ENCODE results near the gene WNT2B. TPM values are rescaled to one million over a fixed set of nuclear protein-coding genes. Genes with fewer than 3 reads are reported as not detected.

The WNT2B gene
- total RNA-seq, 4 donors from 2014 or later, result 2.7 to 6.3 (median 3.8) TPM

DNA sequence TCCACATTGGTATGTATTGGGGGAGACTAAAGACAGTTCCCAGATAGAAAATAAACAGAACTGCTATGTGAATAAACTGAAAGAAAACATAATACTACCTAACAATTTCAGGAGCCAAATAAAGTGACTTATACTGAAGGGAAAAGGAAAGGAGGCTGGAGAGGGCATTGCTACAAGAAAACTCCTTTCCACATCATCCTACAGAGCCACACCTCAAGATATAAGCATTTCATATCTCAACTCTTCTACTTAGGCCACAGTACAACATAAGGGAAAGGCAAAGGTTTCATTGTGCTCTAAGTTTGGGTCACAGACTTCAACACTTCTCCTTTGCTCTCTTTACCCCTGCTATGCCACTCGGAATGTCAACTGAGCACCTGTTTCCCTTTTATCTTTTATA, 55.3 kb downstream of the WNT2B start:
- no peaks in the 10 kb centered on the region for H3K4me1 ChIP-seq
- 100% methylated on average over 1 of the region's 1 CpG for WGBS
- H3K27me3 ChIP-seq, result no peaks in the 10 kb centered on the region
- H3K4me3 ChIP-seq, result no peak overlapping the region
- intact Hi-C loops (cut with DNase I), result no loop called here
- TF ChIP-seq POLR2A (IDR thresholded peaks at IDR 0.05; ENCODE audit: low read depth) (no peak), POLR2AphosphoS5 (IDR thresholded peaks at IDR 0.05) (no peak), EP300 (IDR thresholded peaks at IDR 0.05) (no peak)
- TF ChIP-seq, protein P1, sequence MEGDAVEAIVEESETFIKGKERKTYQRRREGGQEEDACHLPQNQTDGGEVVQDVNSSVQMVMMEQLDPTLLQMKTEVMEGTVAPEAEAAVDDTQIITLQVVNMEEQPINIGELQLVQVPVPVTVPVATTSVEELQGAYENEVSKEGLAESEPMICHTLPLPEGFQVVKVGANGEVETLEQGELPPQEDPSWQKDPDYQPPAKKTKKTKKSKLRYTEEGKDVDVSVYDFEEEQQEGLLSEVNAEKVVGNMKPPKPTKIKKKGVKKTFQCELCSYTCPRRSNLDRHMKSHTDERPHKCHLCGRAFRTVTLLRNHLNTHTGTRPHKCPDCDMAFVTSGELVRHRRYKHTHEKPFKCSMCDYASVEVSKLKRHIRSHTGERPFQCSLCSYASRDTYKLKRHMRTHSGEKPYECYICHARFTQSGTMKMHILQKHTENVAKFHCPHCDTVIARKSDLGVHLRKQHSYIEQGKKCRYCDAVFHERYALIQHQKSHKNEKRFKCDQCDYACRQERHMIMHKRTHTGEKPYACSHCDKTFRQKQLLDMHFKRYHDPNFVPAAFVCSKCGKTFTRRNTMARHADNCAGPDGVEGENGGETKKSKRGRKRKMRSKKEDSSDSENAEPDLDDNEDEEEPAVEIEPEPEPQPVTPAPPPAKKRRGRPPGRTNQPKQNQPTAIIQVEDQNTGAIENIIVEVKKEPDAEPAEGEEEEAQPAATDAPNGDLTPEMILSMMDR (IDR thresholded peaks at IDR 0.05), result no peak
- H3K36me3 ChIP-seq, result peaks cover 0 to 26% (median 12%) of the 10 kb centered on the region in 4 donors
- DNase-seq (ENCODE audit: extremely low spot score), result no peak
- H3K27ac ChIP-seq (replicated peaks in 1 of 4), result no peak overlapping the region
- H3K9me3 ChIP-seq, result no peaks in the 10 kb centered on the region

DNA sequence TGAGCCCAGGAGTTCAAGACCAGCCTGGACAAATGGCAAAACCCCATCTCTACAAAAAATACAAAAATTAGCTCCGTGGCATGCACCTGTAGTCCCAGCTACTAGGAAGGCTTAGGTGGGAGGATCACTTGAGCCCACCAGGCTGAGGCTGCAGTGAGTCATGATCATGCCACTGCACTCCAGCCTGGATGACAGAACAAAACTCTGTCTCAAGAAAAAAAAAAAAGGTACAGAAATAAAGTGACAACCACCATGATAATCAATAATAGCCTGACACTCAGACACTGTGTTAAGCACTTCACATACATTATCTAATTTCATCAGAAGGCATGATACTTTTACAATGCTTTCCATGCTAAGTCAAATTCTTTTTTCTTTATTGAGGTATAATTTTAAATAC, 57.0 kb downstream of the WNT2B start:
- intact Hi-C loops (cut with DNase I), result no loop called here

DNA sequence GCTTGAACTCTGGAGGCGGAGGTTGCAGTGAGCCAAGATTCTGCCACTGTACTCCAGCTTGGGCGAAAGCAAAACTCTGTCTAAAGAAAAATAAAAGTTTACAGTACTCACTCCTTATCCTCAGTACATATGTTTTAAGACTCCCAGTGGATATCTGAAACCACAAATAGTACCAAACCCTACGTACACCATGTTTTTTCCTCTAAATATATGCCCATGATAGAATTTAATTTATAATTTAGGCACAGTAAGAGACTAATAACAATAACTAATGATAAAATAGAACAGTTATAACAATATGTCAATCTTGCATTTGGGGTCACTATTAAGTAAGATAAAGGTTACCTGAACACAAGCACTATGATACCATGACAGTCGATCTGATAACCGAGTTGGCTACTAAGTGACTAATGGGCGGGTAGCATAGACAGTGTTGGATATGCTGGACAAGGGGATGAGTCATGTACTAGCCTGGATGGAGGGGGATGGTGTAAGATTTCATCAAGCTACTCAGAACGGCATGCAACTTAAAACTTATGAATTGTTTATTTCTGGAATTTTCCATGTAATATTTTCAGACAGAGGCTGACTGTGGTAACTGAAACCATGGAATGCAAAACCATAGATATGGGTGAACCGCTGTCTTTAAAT, 66.5 kb downstream of the WNT2B start:
- no peak overlapping the region for H3K27ac ChIP-seq (replicated peaks in 1 of 4)
- no peaks in the 10 kb centered on the region for H3K9me3 ChIP-seq
- no peak for TF ChIP-seq POLR2A (IDR thresholded peaks at IDR 0.05; ENCODE audit: low read depth)
- TF ChIP-seq, protein P1 (IDR thresholded peaks at IDR 0.05), result no peak
- TF ChIP-seq POLR2AphosphoS5 (IDR thresholded peaks at IDR 0.05), result no peak
- no peak for TF ChIP-seq EP300 (IDR thresholded peaks at IDR 0.05)
- no peak for DNase-seq (ENCODE audit: extremely low spot score)
- intact Hi-C loops (cut with DNase I), result no loop called here
- H3K4me3 ChIP-seq, result no peak overlapping the region
- H3K27me3 ChIP-seq, result no peaks in the 10 kb centered on the region
- H3K36me3 ChIP-seq, result peaks cover 25 to 94% (median 70%) of the 10 kb centered on the region in 4 donors
- no peaks in the 10 kb centered on the region for H3K4me1 ChIP-seq
- WGBS, result 83% methylated on average over 8 of the region's 8 CpGs

More for the DNA sequence above, 57.0 kb downstream of the WNT2B start:
- WGBS, result 100% methylated on average over 1 of the region's 1 CpG
- no peak overlapping the region for H3K27ac ChIP-seq (replicated peaks in 1 of 4)
- H3K9me3 ChIP-seq, result no peaks in the 10 kb centered on the region
- DNase-seq (ENCODE audit: extremely low spot score), result no peak
- H3K4me1 ChIP-seq, result no peaks in the 10 kb centered on the region
- peaks cover 0 to 25% (median 18%) of the 10 kb centered on the region in 4 donors for H3K36me3 ChIP-seq
- H3K27me3 ChIP-seq, result no peaks in the 10 kb centered on the region
- H3K4me3 ChIP-seq, result no peak overlapping the region
- TF ChIP-seq POLR2A (IDR thresholded peaks at IDR 0.05; ENCODE audit: low read depth) (no peak), EP300 (IDR thresholded peaks at IDR 0.05) (no peak), POLR2AphosphoS5 (IDR thresholded peaks at IDR 0.05) (no peak)
- TF ChIP-seq, protein P1 (IDR thresholded peaks at IDR 0.05), result no peak

DNA sequence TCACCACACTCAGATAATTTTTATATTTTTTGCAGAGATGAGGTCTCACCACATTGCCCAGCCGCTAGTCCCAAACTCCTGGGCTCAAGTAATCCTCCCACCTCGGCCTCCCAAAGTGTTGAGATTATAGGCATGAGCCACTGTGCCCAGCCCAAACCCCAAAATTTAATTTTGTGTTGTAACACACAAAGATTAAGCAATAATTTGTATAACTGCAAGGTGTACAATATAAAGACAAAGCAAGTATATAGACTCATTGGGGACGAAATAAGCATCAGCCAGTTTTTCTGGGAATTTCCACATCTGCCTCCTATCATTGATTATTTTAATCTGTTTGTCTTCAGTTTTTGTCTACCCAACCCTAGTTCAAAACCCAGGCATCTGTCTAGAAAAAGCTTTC, 67.5 kb downstream of the WNT2B start:
- DNase-seq (ENCODE audit: extremely low spot score), result no peak
- Histone ChIP-seq H3K27me3 (no peaks in the 10 kb centered on the region), H3K4me1 (no peaks in the 10 kb centered on the region), H3K9me3 (no peaks in the 10 kb centered on the region), H3K36me3 (peaks cover 32 to 92% (median 68%) of the 10 kb centered on the region in 4 donors), H3K4me3 (no peak overlapping the region), H3K27ac (replicated peaks in 1 of 4) (no peak overlapping the region)
- intact Hi-C loops (cut with DNase I), result no loop called here
- WGBS, result 99% methylated on average over 3 of the region's 3 CpGs
- TF ChIP-seq POLR2A (IDR thresholded peaks at IDR 0.05; ENCODE audit: low read depth) (no peak), EP300 (IDR thresholded peaks at IDR 0.05) (no peak)

Other genes with a start within 250 kb of the WNT2B start
- 10 to 100 TPM; 16.2 to 26.9 (median 19.0) TPM for gene CTTNBP2NL, start 112.8 kb upstream of the WNT2B start, total RNA-seq
- gene ST7L, start 110.2 kb downstream of the WNT2B start, total RNA-seq, result 10 to 100 TPM; 12.9 to 23.0 (median 21.0) TPM
- gene CAPZA1, start 110.9 kb downstream of the WNT2B start, total RNA-seq, result 10 to 100 TPM; 61.9 to 77.5 (median 69.1) TPM
- 10 to 100 TPM; 12.3 to 24.1 (median 18.7) TPM for gene MOV10, start 165.7 kb downstream of the WNT2B start, total RNA-seq
- gene RHOC, start 198.2 kb downstream of the WNT2B start, total RNA-seq, result 100 to 1,000 TPM; 222 to 374 (median 324) TPM
- 1 to 10 TPM in 3 of 4 donors, under 1 TPM in 1; 0.42 to 3.6 (median 2.3) TPM for gene PPM1J, start 206.4 kb downstream of the WNT2B start, total RNA-seq

Data from esophagus muscularis mucosa (tissue), 4 donors.